CD4-positive, alpha-beta T cell treated with Interleukin-1 beta for 1 hour (primary cell): ENCODE measurements around the gene RWDD1.

Experiments
- DNase-seq, 2 donors: peaks; one replicate each; pipeline ENCODE4 v3.0.0-alpha.2; 2020 to 2022

RWDD1 gene

DNA sequence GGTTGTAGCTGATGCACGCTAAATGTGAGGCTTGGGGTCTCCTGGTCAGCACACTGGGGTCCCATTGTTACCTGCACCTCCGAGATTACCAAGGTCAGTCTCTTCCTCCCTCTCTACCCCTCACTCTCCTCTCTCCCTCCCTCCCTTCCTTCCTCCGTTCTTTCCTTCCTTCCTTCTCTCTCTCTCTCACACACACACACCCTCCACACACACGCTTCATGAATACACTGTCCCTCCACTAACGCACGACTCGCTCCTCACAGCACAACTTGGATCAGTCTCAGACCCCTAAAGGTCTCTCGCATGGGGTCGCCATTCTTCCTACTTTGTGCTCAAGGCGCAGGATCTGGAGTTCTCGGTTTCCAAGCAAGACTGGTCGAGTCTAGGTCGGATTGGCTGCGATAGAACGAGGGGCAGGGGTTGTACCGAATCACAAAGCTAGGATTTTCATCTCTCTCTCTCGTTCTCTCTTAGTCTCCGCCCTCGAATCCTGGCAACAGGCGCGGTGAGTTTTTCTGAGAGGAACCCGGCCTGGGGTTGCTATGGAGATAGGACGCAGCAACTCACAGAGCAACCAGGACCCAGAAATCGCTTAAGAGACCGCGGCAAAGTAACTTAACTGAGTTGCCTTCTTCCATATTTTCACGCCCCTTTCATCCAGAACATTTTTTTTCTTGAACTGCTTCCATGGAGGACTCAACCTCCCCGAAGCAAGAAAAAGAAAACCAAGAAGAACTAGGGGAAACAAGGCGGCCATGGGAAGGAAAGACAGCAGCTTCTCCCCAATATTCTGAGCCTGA, 44.8 kb downstream of the RWDD1 start, which contains the start of gene RSPH4A:
RSPH4A (plus strand) TSS at position 543 of the 800 bp plus-strand sequence; CDS start at position 688, 145 bp downstream.
- peak; percentile 71 to 73 for DNase-seq

DNA sequence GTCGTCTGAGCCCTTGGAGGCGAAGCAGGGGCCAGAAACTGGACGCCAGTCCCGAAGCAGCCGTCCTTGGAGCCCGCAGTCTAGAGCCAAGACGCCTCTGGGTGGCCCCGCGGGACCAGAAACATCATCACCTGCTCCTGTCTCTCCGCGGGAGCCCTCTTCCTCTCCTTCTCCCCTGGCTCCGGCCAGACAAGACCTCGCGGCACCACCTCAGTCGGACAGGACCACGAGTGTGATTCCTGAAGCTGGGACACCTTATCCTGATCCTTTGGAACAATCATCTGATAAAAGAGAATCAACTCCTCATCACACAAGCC, 45.4 kb downstream of the RWDD1 start:
- no peak for DNase-seq

DNA sequence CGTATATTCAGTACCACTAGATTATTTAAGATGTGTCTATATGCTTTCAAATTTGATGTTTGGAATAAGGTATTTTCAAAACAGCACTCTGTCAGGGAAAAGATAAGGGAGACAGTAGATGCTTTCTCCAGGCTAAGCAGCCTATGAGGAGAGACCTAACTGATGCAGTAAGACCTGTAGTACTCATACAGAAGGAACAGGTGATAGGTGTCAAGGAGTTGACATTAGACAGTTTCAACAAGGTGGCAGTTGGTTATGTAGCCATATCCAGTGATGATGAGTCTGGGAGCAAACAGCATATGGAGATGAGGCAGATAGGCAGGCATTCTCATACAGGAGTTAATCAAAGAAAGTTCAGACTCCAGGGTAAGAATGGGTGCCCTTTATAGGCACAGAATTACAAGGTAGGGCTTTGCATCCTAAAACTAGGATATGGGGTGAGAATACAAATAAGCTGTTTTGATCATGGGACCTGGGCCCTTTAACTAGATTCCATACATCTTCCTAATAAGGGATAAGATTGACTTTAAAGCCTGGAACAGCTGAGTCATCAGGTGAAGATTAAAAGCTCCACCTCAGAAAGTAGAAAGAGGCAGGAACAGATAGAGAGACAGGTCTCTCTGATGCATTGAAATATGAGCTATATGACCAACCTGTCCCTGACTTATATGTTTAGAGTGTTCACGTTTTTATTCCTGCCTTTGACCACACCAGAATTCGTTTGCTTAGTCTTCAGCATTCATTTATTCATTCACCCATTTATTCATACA, 52.9 kb downstream of the RWDD1 start:
- no peak for DNase-seq

DNA sequence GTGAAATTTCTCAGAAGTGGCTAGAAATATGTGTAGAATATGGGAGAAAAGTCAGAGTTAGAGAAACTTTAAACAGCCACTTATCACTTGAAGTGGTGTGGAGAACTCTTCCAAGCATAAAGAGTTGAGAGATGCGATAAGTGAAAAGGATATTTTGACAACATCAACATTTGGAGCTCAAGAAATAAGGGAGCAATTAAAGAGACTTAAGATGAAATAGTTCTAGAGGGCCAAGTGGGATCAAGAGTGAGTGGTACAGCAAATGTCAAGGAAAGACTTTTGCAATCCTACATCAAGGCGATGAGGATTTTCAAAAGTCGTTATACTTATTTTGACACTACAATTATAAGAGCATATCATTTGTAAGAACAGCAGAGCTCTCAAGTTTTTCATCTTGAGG, 54.6 kb downstream of the RWDD1 start:
- no peak for DNase-seq

DNA sequence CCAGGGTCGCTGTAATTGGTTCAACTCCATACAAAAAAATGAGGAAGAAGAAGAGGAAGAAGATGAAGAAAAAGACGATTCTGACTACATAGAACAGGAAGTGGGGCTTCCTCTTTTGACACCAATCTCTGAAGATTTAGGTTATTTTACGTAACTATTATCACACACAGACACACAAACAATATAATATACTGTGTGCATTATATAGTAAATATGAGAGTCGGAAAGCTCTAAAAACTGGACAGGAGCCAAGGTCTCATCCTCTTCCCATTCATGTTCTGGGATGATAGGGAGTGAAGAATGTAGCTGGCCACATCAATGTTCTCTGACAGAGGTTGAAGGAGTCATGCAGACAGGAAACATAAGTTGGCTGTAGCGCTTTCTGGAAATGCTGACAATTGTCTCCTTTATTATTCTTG, 58.3 kb downstream of the RWDD1 start:
- no peak for DNase-seq

DNA sequence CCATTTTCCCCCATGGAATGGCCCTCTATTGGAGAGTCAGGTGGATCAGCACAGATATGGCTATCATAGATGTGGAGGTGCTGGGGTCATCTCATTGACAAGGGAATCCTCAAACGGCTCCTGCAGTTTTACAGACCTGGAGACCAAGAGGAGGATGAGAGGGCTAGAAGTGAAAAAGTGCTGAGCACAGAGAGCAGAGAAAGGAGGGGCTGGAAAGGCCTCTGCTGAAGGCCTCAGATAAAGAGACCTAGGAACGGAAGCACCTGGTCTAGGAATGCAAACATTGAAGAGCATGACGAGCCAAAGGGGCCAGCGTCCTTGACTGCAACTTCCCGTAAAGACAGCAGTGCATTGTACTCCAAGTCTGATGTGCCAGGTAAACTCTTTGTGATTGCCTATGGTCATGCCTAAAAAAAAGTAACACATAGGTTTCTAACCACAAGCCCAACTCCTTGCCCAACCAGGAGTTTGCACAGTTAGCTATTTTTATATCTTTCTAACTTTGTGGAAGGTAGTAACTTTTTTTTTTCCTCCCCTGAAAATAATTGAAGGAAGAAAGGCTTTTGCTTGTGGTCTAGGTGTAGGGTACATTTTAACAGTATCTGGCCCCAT, 60.2 kb downstream of the RWDD1 start:
- no peak for DNase-seq

DNA sequence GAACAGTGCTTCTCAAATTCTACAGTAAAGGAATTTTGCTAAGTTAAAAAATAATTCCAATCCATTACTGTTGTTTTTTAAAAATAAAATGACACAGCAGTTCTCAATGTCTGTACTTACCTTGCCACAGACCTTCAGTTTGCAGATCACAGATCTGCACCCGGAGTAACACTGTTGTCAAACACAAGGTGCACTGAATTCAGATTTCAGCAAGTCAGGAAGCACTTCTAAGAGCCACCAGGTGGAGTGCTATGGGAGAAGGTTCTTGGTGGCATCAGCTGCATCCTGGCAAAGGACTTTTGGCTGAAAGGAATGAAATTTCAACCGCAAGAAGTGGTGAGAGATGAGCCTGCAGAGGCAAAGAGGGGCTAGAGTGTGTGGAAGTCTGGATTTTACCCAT, 62.4 kb downstream of the RWDD1 start:
- DNase-seq = no peak
